ENCODE measurements around the gene MOBP.

MOBP gene

GRCh38 chr3:39432342-39432741, 35.1 kb upstream of the MOBP start:
- no peaks in the 10 kb centered on the region for H3K4me1 ChIP-seq (ENCODE audit: insufficient read depth, low read length, severe bottlenecking)
- no peaks in the 10 kb centered on the region for H3F3A ChIP-seq (ENCODE audit: insufficient read depth, low read length)
- no peaks in the 10 kb centered on the region for H3K79me2 ChIP-seq (ENCODE audit: insufficient read depth, low read length)
- H3K9me2 ChIP-seq (ENCODE audit: low read depth, low read length), result no peaks in the 10 kb centered on the region
- TF ChIP-seq CTCF (IDR thresholded peaks at IDR 0.05; ENCODE audit: low read length), result no peak
- no peak overlapping the region for H3K9ac ChIP-seq (ENCODE audit: low read length)
- H3K27me3 ChIP-seq (ENCODE audit: insufficient read depth, low read length), result no peaks in the 10 kb centered on the region
- H4K20me1 ChIP-seq (ENCODE audit: insufficient read depth, low read length), result no peaks in the 10 kb centered on the region
- no peaks in the 10 kb centered on the region for H3K36me3 ChIP-seq (ENCODE audit: insufficient read depth, low read length)
- H3K27ac ChIP-seq (ENCODE audit: low read depth, low read length, poor library complexity, severe bottlenecking), result no peak overlapping the region
- H2AFZ ChIP-seq (ENCODE audit: low read length), result no peak overlapping the region
- H3K4me2 ChIP-seq (ENCODE audit: low read length), result no peak overlapping the region
- H3K9me3 ChIP-seq (ENCODE audit: low read length), result no peaks in the 10 kb centered on the region
- no peak overlapping the region for H3K4me3 ChIP-seq (ENCODE audit: low read depth, low read length, poor library complexity, severe bottlenecking)

- H3F3A ChIP-seq (ENCODE audit: insufficient read depth, low read length), result no peaks in the 10 kb centered on the region
- no peak overlapping the region for H3K9ac ChIP-seq (ENCODE audit: low read length)
- no peaks in the 10 kb centered on the region for H3K4me1 ChIP-seq (ENCODE audit: insufficient read depth, low read length, severe bottlenecking)
- H3K79me2 ChIP-seq (ENCODE audit: insufficient read depth, low read length), result no peaks in the 10 kb centered on the region
- no peak overlapping the region for H2AFZ ChIP-seq (ENCODE audit: low read length)
- H3K4me2 ChIP-seq (ENCODE audit: low read length), result no peak overlapping the region
- TF ChIP-seq EZH2 (IDR thresholded peaks at IDR 0.05; ENCODE audit: borderline replicate concordance, low read length) (no peak), CTCF (IDR thresholded peaks at IDR 0.05; ENCODE audit: low read length) (no peak)
- H3K36me3 ChIP-seq (ENCODE audit: insufficient read depth, low read length), result no peaks in the 10 kb centered on the region
- H4K20me1 ChIP-seq (ENCODE audit: insufficient read depth, low read length), result no peaks in the 10 kb centered on the region
- no peak overlapping the region for H3K4me3 ChIP-seq (ENCODE audit: low read depth, low read length, poor library complexity, severe bottlenecking)
- H3K27ac ChIP-seq (ENCODE audit: low read depth, low read length, poor library complexity, severe bottlenecking), result no peak overlapping the region
- no peaks in the 10 kb centered on the region for H3K9me2 ChIP-seq (ENCODE audit: low read depth, low read length)
- no peaks in the 10 kb centered on the region for H3K9me3 ChIP-seq (ENCODE audit: low read length)
- H3K27me3 ChIP-seq (ENCODE audit: insufficient read depth, low read length), result no peaks in the 10 kb centered on the region
These were observed 33.8 kb upstream of the MOBP start for GRCh38 chr3:39433642-39434041.

- Histone ChIP-seq H3K9me2 (ENCODE audit: low read depth, low read length) (no peaks in the 10 kb centered on the region), H3K4me1 (ENCODE audit: insufficient read depth, low read length, severe bottlenecking) (no peaks in the 10 kb centered on the region), H4K20me1 (ENCODE audit: insufficient read depth, low read length) (no peaks in the 10 kb centered on the region), H3K4me2 (ENCODE audit: low read length) (no peak overlapping the region), H3K9ac (ENCODE audit: low read length) (no peak overlapping the region), H3K36me3 (ENCODE audit: insufficient read depth, low read length) (no peaks in the 10 kb centered on the region), H3F3A (ENCODE audit: insufficient read depth, low read length) (no peaks in the 10 kb centered on the region), H3K27ac (ENCODE audit: low read depth, low read length, poor library complexity, severe bottlenecking) (no peak overlapping the region), H3K27me3 (ENCODE audit: insufficient read depth, low read length) (no peaks in the 10 kb centered on the region), H3K4me3 (ENCODE audit: low read depth, low read length, poor library complexity, severe bottlenecking) (no peak overlapping the region), H2AFZ (ENCODE audit: low read length) (no peak overlapping the region), H3K79me2 (ENCODE audit: insufficient read depth, low read length) (no peaks in the 10 kb centered on the region), H3K9me3 (ENCODE audit: low read length) (no peaks in the 10 kb centered on the region)
- TF ChIP-seq CTCF (IDR thresholded peaks at IDR 0.05; ENCODE audit: low read length) (no peak), EZH2 (IDR thresholded peaks at IDR 0.05; ENCODE audit: borderline replicate concordance, low read length) (no peak)
These were observed 32.9 kb upstream of the MOBP start for GRCh38 chr3:39434574-39434973.
